ENCODE measurements around the gene GBGT1.
A peak's percentile ranks its signal among the peaks of the same experiment; 100 is the strongest.

Gene GBGT1

DNA sequence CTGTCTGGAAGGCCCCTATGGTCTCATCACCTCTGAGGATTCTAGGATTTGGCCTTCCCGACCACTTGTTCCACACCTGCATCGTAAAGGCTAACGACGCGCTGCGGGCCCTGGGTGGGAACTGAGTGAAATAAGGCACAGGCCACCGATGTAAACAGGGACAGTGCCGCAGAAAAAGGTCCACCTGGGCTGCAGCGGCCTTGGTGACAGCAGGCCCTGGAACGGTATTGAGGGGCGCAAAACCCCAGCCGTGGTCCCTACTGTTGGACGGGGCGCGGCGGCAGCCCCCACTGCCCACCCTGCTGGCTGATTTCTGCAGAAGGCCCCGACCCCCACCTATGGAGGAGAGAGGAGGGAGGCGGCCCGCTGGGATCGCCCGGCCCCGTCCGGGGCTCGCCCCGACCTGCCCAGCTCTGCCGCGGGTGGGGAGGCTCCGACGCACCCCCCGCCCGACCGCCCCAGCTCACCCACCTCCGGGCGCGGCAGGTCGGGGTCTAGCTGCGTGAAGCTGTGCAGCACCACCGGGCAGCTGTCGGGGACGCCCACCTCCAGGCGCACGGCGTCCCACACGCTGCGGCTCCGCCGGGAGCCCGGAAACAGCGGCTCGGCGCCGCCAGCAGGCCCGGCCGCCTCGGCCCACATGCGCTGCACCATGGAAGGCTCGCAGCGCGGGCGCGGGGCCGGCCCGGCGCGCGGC lies 43.1 kb downstream of the GBGT1 start:
- DNase-seq: no peak
- in situ Hi-C loops (cut with HindIII; ENCODE audit: low pct_ligation_motif_present, low pct_unique_long_range_greater_than_20kb, low sequenced_read_pairs): no loop called here

DNA sequence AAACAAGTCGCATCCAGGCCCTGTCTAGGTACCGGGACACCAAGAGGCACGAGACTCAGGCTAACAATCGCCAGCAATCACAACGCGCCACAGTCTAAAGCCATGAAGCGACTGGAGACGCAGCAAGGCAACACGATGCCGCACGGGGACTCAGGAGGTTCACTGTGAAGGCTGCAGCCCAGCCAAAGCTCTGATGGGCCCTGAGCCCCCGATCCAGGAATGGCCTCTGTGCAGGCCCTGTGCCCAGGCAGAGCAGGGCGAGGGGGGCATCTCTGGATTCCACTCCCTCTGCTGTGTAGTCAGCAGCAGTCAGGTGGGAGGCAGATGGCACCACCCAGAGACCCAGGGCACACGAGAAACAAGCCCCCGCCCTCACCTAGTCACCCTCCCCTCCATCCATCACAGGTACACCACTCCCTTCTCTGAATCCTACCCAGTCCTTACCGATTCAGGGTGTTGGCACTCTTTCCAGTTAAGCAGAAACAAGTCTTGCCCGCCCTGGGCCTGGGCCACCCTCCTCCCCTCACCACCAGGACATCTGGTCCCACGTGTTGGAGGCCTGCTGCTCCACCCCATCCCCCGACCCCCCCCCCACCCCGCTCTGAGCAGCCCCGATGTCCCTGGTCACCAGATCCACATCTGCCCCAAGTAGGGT lies 43.7 kb downstream of the GBGT1 start:
- DNase-seq: no peak
- in situ Hi-C loops (cut with HindIII; ENCODE audit: low pct_ligation_motif_present, low pct_unique_long_range_greater_than_20kb, low sequenced_read_pairs): no loop called here

DNA sequence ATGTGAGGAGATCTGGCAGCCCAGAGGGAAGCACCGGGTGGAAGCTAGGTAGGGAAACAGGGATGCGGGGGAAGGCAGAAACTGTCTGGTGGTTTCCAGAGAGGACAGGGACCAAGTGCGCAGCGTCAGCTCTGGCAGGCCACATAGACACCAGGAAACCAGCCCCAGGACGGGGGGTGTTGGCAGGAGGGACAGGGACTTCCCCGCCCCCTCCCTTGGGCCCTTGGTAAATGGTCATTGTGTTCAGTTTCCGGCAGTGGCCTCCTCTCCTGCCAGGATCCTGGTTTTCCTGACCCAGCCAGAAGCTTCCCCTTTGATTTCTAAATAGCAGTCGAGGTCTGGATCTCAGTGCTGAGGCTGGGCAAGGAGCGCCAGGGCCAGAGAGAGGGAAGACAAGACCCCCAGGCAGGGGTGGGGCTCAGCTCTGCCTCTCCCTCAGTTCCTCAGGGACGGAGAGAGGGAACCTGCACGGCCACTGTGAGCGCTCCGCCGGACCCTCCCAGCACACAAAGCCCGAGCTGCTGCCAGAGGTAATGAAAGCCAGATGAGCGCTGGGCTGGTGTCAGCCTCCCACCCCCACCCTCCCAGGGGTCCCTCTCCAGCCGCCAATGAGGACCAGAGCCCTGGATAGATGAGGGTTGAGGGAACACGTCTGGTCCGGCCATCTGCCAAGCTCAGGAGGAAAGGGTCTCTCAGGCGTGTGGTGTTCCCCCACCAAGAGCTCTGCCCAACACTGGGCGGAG lies 44.4 kb downstream of the GBGT1 start:
- DNase-seq: no peak
- in situ Hi-C loops (cut with HindIII; ENCODE audit: low pct_ligation_motif_present, low pct_unique_long_range_greater_than_20kb, low sequenced_read_pairs): no loop called here

DNA sequence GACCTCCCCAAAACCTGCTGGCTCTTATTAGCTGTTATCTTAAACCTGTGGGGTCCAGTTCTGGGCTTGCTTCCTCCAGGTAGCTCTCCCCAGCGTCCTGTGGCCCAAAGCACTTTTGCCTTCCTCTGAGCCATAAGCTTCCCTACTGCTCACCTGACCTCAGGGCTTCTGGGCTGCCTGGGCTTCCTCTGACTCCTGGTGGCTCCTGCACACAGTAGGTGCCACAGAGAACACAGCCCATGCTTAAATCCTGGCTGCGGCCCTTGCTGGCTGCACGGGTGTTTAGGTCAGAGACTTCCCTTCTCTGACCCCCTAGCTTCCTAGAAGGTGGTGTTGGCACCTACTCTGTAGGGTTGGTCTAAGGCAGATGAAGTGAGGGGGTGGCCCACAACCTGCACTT lies 45.1 kb downstream of the GBGT1 start:
- no peak for DNase-seq
- in situ Hi-C loops (cut with HindIII; ENCODE audit: low pct_ligation_motif_present, low pct_unique_long_range_greater_than_20kb, low sequenced_read_pairs): no loop called here

DNA sequence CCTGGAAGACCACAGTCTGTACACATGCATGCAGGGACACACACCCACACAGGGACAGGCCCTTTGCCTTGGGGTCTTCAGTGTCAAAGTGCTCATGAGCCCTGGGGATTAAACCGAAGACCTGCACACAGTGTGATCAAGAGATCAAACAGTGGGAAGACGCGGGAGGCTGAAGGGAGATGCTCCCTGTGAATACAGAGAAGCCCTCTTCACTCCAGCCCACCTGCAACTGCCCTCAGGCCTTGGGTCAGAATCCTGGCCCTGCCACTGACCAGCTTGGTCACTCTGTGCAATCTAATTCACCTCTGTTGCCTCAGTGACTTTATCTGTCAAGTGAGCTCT lies 45.6 kb downstream of the GBGT1 start:
- no peak for DNase-seq
- in situ Hi-C loops (cut with HindIII; ENCODE audit: low pct_ligation_motif_present, low pct_unique_long_range_greater_than_20kb, low sequenced_read_pairs): no loop called here

DNA sequence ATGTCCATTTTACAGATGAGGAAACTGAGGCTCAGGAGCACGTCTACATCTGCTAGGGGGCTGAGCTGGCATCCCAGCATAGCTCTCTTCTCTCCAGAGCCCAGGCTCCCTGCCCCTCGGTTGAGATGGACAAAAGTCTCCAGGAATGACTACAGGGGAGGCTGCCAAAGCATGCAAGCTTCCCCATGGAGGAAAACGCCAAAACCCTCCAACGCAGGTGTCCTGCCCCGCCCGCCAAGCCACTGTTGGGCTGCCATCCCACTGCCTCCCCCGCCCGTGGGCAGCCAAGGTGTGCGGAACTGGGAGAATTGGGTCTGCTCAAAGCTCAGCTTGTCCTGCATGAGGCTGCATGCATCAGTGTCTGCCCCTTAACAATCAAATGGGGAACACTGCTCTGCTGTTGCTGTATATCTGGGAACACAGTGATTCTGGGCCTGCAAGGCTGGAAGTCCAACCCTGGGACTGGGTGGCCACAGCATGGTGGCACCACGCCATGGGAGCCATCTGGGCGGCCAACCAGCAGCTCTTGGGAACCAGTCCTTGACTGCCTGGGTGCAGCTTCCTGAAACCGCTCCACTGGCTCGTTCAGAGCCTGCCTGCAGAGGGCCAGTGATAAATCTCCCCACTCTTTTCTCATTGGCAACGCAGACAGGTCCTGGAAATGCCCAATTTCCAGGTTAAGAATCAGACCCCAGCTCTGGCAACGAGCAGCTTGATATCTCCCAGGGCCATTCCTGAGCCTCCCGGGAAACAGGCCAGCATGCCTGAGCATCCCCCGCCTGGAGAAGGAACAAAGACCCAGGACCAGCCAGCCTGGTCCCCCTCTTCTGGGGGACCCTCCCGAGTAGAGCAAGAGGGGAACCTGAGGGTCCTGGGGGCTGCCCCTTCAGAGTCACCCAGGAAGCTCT lies 46.2 kb downstream of the GBGT1 start:
- peak; percentile 16 for DNase-seq
- in situ Hi-C loops (cut with HindIII; ENCODE audit: low pct_ligation_motif_present, low pct_unique_long_range_greater_than_20kb, low sequenced_read_pairs): no loop called here

DNA sequence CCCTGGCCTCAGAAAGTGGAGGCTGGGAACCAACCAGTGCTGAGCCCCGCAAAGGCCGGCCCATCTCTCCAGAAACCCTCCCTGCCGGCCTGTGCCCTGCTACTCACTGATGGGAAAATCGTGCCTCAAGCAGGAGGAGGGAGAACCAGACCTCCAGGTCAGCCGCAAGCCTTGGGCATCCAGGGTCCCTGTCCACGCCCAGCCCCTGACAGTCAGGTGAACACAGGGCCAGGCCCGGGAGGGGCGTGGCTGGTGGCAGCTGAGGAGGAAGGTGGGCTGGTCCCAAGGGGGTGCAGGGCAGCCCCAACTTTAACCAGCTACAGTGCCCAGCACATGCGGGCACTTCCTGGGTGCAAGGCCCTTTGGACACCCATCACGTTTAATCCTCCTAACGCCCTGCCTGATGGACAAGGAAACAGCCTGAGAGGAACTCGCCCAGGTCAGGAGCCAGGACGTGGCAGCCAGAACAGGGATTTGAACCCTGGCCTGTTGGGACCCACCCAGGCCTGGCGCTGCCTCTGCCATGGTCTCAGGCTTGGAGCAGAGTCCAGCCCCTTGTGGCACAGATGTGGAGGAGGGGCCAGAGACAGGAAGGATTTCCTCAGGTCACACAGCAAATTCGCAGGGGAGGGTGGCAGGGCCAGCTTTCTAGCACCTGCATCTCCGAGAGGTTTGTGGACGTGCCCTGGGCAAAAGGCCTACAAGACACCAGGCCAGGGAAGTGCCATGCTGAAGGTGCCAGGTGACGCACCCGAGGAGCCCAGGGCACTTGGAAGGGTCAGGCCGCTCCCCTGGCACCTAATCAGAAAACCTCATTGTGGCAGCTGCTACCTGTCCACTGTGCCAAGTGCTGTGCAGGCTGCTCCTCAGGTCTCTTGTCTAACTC lies 47.1 kb downstream of the GBGT1 start:
- in situ Hi-C loops (cut with HindIII; ENCODE audit: low pct_ligation_motif_present, low pct_unique_long_range_greater_than_20kb, low sequenced_read_pairs): no loop called here
- DNase-seq: no peak

DNA sequence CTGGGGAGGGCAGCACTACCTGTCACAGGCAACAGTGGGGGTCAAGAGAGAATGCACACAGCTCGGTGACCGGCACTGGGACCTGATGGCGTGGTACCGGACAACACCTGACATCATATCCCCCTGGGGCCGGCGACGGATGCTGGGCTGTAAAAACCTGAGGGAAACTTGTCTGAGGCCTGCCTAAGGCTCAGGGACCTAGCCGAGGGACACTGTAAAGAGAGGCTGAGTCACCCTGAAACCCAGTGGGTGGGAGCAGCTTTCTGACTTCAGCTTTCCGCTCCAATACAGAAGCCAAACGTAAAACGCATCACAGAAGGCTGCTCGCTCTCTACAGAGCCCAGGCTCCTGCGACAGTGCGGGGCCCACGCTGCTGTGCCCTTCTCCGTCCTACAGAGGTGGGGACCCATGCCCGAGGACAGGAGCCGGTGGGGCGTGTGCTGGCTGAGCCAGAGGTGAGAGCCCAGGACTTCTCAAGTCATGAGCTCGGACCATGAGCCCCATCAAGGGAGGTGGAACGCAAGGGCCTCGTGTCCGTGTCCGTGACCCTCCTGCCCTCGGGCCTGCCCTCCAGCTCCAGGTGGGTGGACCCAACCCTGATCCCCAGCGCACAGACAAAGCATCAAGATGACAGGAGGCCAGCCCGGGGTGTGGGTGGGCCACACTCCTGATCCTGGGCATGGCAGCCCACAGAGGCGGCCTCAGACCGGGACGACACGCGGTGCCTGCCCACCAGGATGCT lies 47.9 kb downstream of the GBGT1 start:
- DNase-seq: no peak
- in situ Hi-C loops (cut with HindIII; ENCODE audit: low pct_ligation_motif_present, low pct_unique_long_range_greater_than_20kb, low sequenced_read_pairs): no loop called here

DNA sequence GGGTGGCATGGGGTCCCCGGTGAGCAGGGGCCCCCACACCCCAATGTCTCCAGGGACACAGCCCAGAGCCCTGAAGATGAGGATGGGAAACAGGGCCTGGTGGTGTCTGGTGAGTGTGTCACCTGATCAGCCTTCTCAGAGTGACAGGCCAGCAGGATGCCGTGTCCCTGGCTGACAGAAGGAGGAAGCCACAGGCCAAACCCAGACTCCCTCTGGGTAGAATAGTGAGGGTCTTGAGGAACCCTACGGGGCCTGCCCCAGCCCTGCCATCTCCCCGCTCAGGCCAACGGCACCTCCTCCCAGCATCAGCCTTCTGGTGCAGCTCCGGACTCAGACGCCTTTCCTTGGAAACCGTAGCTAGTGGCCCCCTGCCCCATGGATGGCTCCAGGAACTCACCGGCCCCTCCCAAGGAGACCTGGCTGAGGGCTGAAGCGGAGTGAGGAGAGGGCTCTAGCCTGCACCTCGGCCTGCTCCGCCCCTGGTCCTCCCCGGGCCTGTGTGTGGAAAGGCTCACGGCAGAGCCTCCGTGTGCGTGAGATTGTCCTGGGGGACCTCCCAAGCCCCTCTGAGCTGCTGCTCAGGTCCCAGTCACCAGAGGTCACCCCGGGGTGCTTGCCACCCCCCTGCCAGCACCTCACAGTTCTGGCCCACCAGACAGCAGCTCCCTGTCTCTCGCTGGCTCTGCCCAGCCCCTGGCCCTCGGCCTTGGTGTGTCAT lies 48.7 kb downstream of the GBGT1 start:
- DNase-seq: no peak
- in situ Hi-C loops (cut with HindIII; ENCODE audit: low pct_ligation_motif_present, low pct_unique_long_range_greater_than_20kb, low sequenced_read_pairs): no loop called here

DNA sequence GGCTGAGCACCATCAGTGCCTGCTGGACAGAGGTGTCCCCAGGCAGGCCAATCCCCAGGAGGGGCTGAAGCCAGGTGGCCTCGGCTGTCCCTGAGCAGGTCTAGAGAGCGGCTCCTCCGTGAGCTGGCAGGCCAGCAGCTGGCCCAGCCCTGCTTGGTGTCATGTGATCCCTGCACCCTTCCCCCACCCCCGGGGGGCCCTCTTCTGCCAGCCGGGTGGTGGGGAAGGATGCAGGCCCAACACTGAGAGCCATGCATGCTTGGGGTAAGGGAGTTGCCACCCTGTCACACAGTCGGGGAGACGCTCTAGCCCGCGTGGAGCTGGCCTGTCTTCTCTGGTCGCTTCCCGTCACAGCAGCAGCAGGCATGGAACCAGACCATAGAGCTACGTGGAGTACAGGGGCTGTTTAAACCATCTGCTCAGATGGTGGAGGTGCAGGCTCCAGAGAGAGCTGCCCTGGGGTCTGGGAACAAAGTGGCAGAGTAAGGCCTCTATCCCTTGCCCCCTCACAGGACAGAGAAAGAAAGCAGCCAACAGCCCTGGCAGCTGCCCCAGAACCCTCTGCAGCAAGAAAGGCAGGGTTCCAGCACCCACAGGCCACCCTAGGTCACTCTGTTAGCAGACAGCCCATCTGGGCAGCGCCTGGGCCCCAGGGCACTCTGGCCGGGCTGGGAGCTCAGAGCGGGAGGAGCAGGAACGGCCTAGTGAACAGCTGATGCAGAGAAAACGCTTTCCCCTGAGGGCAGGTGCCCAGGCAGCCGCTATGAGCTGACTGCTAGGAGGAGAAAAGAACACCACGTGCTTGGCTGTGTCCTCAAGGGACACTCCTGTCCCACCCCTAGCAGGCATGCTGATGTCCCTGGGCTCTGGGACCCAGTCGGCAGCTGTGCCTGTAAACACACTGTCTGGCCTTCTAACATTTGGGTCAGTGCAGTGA lies 49.5 kb downstream of the GBGT1 start:
- in situ Hi-C loops (cut with HindIII; ENCODE audit: low pct_ligation_motif_present, low pct_unique_long_range_greater_than_20kb, low sequenced_read_pairs): no loop called here
- DNase-seq: no peak

DNA sequence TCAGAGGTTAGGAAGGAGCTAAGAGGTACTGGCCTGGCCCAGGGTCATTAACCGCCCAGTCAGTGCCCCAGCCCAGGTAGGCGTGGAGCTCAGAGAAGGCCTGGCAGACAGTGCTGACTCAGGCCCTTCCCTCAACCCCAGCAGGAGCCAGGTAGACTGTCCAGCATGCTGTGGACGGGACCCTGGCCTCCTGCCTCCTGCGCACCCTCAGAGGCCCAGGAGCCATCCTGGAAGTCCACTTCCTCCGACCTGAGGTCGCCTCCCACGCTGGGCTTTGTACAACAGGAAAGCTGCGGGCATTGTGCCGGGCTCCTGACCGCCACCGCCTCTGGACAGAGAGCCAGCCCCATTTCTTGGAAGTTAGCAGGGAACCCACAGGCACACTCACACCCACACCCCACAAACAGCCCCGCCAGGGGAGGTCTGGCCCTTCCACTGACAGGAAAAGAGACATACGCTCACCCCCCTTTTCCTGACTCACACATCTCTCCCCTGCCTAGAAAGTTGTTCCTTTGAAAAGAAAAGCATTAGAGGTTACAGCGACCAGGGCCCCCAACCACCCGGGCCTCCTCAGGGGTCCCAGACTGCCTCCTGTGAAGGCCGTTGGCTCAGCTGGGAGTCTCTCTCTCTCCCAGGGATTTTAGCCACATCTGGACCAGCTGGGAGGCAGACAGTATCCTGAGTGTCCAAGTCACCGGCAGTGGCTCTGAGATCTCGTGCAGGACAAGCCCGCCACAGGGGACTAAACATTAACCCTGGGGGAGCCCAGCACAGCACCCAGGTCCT lies 50.4 kb downstream of the GBGT1 start:
- in situ Hi-C loops (cut with HindIII; ENCODE audit: low pct_ligation_motif_present, low pct_unique_long_range_greater_than_20kb, low sequenced_read_pairs): no loop called here

DNA sequence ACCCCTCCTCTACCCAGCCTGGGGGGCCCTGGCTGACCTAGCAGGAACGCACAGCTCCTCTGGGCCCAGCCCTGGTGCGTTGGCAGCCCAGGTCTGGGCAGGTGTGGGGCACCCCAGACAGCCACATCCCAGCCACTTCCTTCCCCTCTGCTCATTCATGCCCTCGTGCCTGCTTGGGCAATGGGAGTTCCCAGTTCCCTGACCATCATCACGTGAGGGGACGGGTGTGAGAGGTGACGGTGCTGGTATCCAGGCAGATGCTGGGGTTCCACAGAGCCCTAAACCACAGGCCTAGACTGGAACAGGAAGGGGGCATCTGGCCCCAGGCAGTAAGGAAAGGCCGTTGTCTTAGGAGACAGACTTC lies 51.1 kb downstream of the GBGT1 start:
- DNase-seq: no peak
- in situ Hi-C loops (cut with HindIII; ENCODE audit: low pct_ligation_motif_present, low pct_unique_long_range_greater_than_20kb, low sequenced_read_pairs): no loop called here

More for the DNA sequence above, 50.4 kb downstream of the GBGT1 start:
- DNase-seq: no peak

DNA sequence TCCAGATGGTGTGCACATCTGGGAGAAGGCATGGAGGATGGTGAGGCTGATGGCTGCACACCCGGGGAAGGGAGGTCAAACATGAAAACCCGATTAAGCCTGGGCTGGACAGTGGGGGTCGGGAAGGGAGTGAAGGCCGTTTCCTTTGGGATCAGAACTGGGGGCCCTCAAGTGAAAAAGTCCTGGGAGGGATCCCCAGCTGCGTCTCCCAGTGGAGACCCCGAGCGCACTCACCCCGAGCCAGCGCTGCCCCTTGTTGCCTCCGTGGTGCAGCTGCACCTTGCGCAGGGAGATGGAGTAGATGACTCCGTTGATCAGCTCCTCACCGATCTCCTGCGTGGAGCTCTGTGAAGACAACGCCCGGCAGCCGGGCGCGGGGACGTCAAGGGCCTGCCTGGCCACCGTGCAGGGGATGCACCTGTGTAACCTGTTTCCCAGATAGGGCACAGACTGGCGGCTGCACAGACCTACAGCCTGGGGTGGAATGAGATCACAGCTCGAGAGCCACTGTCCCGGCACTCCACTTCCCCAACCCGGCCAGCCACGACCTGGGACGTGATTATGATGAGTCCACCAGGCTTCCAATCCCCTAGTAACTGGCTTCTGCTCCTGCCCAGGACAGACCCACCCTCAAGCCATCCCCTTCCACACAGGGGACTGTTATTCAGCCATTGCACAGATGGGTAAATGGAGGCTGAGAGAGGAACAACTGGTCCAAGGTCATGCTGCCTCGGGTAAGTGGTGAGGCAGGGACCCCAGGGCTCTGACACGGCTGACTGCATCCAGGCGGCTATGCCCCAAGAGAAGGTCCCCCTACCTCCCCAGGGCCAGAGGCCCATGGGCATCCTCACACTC lies 51.7 kb downstream of the GBGT1 start:
- in situ Hi-C loops (cut with HindIII; ENCODE audit: low pct_ligation_motif_present, low pct_unique_long_range_greater_than_20kb, low sequenced_read_pairs): no loop called here

DNA sequence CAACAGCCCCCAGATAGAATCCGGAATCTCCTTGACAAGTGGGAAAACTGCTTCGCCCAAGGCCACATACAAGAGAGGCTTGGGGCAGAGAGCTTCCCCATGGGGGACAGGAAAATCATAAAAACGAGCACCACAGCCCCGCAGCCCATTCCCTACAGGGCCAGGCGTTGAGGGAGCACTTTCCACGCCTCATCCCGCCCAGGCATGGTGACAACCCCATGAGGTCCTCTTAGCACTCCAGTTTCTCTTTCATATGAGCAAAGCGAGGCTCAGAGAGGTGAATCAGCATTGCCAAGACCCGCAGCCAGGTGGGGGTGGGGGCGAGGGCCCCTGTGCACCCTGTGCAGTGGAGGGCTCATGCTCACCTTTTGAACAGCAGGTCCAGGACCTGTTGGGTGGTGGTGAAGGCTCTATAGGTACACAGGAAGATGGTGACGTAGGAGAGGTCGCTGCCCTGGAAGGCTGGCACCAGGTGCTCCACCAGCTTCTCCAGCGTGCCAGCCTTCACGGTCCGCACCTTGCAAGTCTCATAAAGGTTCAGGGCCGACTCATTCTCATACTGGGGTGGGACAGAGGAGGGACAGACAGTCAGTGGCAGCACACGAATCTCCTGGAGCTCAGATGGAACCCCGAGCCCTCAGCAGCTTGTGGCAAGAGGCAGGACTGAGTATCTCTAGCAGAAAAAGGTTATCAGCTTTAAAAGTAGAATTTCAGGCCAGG lies 53.6 kb downstream of the GBGT1 start:
- in situ Hi-C loops (cut with HindIII; ENCODE audit: low pct_ligation_motif_present, low pct_unique_long_range_greater_than_20kb, low sequenced_read_pairs): no loop called here

More for the DNA sequence above, 51.7 kb downstream of the GBGT1 start:
- DNase-seq: no peak

More for the DNA sequence above, 53.6 kb downstream of the GBGT1 start:
- no peak for DNase-seq
